Measurements from ENCODE around the gene MUSTN1. TPM values are rescaled to one million over a fixed set of nuclear protein-coding genes. Genes with fewer than 3 reads are reported as not detected.

Gene MUSTN1
- total and polyA plus RNA-seq, 2 of the 13 experiments (the other 11 are each of a cell fraction or from before 2014, with no cell fraction given), result 0.84 to 1.4 TPM

DNA sequence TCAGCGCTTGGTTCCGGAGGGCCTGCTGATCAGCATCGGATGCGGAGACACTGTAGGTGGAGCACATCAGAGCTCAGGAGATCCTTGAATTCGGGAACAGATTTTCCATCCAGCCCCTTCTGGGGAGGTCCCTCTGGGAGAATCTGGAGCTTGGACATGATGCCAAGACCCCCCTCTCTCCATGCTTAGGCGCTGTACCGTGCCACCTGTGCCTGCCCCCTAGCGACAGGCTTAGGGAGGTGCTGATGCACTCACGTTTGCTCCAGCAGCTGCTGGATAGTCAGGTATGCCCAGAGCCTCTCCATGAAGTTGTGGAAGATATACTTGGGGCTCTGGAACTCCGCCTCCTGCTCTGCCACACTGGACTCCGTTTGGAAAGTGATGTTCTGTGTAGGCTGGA is 14.1 kb downstream of the MUSTN1 start:
- FAIRE-seq (peak; percentile 76), DNase-seq (ENCODE audit: low spot score) (peak; percentile 51), ATAC-seq (peak; percentile 77)
- Histone ChIP-seq H3K4me3 (replicated peaks in 1 of 3; ENCODE audit: insufficient read depth in 1 of 3, low read depth in 2 of 3, low read length in 3 of 3) (no peak overlapping the region), H3K9ac (ENCODE audit: insufficient read depth, low read depth, low read length) (no peak overlapping the region), H3K4me1 (ENCODE audit: insufficient read depth, low read length) (peaks cover 52% of the 10 kb centered on the region), H3K4me2 (ENCODE audit: low read depth, low read length) (no peak overlapping the region), H3K79me2 (ENCODE audit: insufficient read depth, low read length) (no peaks in the 10 kb centered on the region), H3K36me3 (replicated peaks in 1 of 2; ENCODE audit: control insufficient read depth in 1 of 2, insufficient read depth in 2 of 2, low read length in 2 of 2) (no peaks in the 10 kb centered on the region), H3K27me3 (ENCODE audit: control insufficient read depth in 1 of 2, insufficient read depth in 2 of 2, low read length in 2 of 2) (no peaks in the 10 kb centered on the region), H4K20me1 (ENCODE audit: insufficient read depth, low read length) (no peaks in the 10 kb centered on the region), H3K9me3 (ENCODE audit: low read length) (no peaks in the 10 kb centered on the region), H2AFZ (ENCODE audit: low read length) (no peak overlapping the region), H3K27ac (ENCODE audit: extremely low read length, insufficient read depth, low read length) (no peak overlapping the region)
- ChIA-PET CTCF (ENCODE audit: low intra/inter-chr PET ratio, low total read pairs) (interaction anchor here (1.7 kb wide), 1 partner anchor 78 kb away, joined by 13 read pairs; no protein-coding TSS in a partner anchor), POLR2A (interaction anchor here (0.6 to 1.6 kb wide), 8 partner anchors 9 to 535 kb away, joined by 3 to 15 read pairs (median 4); partner anchors contain the start of genes GLT8D1, ITIH3 and SPCS1)
- 67% methylated on average over 6 of the region's 11 CpGs for WGBS (ENCODE audit: low lambda C conversion rate)
- in situ Hi-C loops (cut with HindIII; ENCODE audit: extremely low pct_ligation_motif_present, low pct_unique_long_range_greater_than_20kb) (loop anchor here (5.0 kb wide), 1 partner anchor 73 kb away; no protein-coding TSS in a partner anchor), intact Hi-C loops (cut with micrococcal nuclease; ENCODE audit: unreplicated experiment) (loop anchor here (2.0 to 10.0 kb wide), 2 partner anchors 46 to 78 kb away; partner anchors contain the start of genes ITIH1 and NEK4)
- BruUV-seq (replicated peaks), result no TSS peak
- TF ChIP-seq HOXA5 (CRISPR knock-in tag; IDR thresholded peaks at IDR 0.05) (no peak), ZBTB38 (CRISPR knock-in tag; IDR thresholded peaks at IDR 0.05) (peak; percentile 64), SOX6 (IDR thresholded peaks at IDR 0.05) (no peak), SOX6 (CRISPR knock-in tag; IDR thresholded peaks at IDR 0.05) (0 out of 2 replicates have a peak, but pooled peaks have one; percentile 11), ONECUT2 (CRISPR knock-in tag; IDR thresholded peaks at IDR 0.05) (no peak), KLF13 (CRISPR knock-in tag; IDR thresholded peaks at IDR 0.05) (no peak), EED (CRISPR knock-in tag; IDR thresholded peaks at IDR 0.05) (no peak), ARNT (IDR thresholded peaks at IDR 0.05) (no peak), MAFK (conservative IDR thresholded peaks at IDR 0.05 in 1 of 2, IDR thresholded peaks at IDR 0.05 in 1 of 2; ENCODE audit: low read length in 2 of 2) (no peak), BHLHE40 (IDR thresholded peaks at IDR 0.05; ENCODE audit: low read length) (peak; percentile 61), SAP130 (CRISPR knock-in tag; IDR thresholded peaks at IDR 0.05; ENCODE audit: low read depth) (0 out of 2 replicates have a peak, but pooled peaks have one; percentile 21), RXRB (CRISPR knock-in tag; IDR thresholded peaks at IDR 0.05; ENCODE audit: borderline replicate concordance) (0 out of 2 replicates have a peak, but pooled peaks have one; percentile 19), XRCC5 (optimal IDR thresholded peaks at IDR 0.05; ENCODE audit: low read length) (peak; percentile 88), ARNT2 (CRISPR knock-in tag; IDR thresholded peaks at IDR 0.05; ENCODE audit: low read depth) (no peak)
- TF ChIP-seq, protein P1, sequence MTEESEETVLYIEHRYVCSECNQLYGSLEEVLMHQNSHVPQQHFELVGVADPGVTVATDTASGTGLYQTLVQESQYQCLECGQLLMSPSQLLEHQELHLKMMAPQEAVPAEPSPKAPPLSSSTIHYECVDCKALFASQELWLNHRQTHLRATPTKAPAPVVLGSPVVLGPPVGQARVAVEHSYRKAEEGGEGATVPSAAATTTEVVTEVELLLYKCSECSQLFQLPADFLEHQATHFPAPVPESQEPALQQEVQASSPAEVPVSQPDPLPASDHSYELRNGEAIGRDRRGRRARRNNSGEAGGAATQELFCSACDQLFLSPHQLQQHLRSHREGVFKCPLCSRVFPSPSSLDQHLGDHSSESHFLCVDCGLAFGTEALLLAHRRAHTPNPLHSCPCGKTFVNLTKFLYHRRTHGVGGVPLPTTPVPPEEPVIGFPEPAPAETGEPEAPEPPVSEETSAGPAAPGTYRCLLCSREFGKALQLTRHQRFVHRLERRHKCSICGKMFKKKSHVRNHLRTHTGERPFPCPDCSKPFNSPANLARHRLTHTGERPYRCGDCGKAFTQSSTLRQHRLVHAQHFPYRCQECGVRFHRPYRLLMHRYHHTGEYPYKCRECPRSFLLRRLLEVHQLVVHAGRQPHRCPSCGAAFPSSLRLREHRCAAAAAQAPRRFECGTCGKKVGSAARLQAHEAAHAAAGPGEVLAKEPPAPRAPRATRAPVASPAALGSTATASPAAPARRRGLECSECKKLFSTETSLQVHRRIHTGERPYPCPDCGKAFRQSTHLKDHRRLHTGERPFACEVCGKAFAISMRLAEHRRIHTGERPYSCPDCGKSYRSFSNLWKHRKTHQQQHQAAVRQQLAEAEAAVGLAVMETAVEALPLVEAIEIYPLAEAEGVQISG (CRISPR knock-in tag; IDR thresholded peaks at IDR 0.05), result peak; percentile 67; the same call in 1 of the 2 replicates
- TF ChIP-seq, protein P2, sequence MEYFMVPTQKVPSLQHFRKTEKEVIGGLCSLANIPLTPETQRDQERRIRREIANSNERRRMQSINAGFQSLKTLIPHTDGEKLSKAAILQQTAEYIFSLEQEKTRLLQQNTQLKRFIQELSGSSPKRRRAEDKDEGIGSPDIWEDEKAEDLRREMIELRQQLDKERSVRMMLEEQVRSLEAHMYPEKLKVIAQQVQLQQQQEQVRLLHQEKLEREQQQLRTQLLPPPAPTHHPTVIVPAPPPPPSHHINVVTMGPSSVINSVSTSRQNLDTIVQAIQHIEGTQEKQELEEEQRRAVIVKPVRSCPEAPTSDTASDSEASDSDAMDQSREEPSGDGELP (IDR thresholded peaks at IDR 0.05; ENCODE audit: borderline replicate concordance, low read depth), result 0 out of 2 replicates have a peak, but pooled peaks have one; percentile 24
- TF ChIP-seq, protein P3, sequence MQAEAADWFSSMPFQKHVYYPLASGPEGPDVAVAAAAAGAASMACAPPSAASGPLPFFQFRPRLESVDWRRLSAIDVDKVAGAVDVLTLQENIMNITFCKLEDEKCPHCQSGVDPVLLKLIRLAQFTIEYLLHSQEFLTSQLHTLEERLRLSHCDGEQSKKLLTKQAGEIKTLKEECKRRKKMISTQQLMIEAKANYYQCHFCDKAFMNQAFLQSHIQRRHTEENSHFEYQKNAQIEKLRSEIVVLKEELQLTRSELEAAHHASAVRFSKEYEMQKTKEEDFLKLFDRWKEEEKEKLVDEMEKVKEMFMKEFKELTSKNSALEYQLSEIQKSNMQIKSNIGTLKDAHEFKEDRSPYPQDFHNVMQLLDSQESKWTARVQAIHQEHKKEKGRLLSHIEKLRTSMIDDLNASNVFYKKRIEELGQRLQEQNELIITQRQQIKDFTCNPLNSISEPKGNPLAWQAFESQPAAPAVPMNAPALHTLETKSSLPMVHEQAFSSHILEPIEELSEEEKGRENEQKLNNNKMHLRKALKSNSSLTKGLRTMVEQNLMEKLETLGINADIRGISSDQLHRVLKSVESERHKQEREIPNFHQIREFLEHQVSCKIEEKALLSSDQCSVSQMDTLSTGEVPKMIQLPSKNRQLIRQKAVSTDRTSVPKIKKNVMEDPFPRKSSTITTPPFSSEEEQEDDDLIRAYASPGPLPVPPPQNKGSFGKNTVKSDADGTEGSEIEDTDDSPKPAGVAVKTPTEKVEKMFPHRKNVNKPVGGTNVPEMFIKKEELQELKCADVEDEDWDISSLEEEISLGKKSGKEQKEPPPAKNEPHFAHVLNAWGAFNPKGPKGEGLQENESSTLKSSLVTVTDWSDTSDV (CRISPR knock-in tag; IDR thresholded peaks at IDR 0.05), result no peak
- TF ChIP-seq, protein P4, sequence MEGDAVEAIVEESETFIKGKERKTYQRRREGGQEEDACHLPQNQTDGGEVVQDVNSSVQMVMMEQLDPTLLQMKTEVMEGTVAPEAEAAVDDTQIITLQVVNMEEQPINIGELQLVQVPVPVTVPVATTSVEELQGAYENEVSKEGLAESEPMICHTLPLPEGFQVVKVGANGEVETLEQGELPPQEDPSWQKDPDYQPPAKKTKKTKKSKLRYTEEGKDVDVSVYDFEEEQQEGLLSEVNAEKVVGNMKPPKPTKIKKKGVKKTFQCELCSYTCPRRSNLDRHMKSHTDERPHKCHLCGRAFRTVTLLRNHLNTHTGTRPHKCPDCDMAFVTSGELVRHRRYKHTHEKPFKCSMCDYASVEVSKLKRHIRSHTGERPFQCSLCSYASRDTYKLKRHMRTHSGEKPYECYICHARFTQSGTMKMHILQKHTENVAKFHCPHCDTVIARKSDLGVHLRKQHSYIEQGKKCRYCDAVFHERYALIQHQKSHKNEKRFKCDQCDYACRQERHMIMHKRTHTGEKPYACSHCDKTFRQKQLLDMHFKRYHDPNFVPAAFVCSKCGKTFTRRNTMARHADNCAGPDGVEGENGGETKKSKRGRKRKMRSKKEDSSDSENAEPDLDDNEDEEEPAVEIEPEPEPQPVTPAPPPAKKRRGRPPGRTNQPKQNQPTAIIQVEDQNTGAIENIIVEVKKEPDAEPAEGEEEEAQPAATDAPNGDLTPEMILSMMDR (CRISPR knock-in tag; IDR thresholded peaks at IDR 0.05), result peak; percentile 92
